Thyroid gland (tissue), 4 donors: ENCODE measurements around the gene CLDN34. TPM values are rescaled to one million over a fixed set of nuclear protein-coding genes. Genes with fewer than 3 reads are reported as not detected.

Experiments used
- DNase-seq, 2 donors: peaks; one replicate each; pipeline ENCODE4 v3.0.0-alpha.2; 2019
- H3K27ac ChIP-seq, 3 donors: fragments of 200-600 bp; sonication (generic); 1 replicate in 2 of 3; 2 replicates in 1 of 3; pipeline ENCODE4 v1.5.1; 2016 to 2019; ENCODE audit warnings: mild to moderate bottlenecking in 1 of 3, moderate library complexity in 1 of 3
- H3K27me3 ChIP-seq: fragments of 200-600 bp; sonication (generic); one replicate; pipeline ENCODE4 v1.5.1; 2019
- H3K36me3 ChIP-seq, 2 donors: fragments of 200-600 bp; sonication (generic); one replicate each; pipeline ENCODE4 v1.5.1; 2016 to 2019
- H3K4me1 ChIP-seq, 2 donors: fragments of 200-600 bp; sonication (generic); one replicate each; pipeline ENCODE4 v1.5.1; 2017 to 2019
- H3K4me3 ChIP-seq, 3 donors: fragments of 200-600 bp; sonication (generic); replicated peaks in 1 of 3; 1 replicate in 2 of 3; 2 replicates in 1 of 3; pipeline ENCODE4 v1.5.1; 2016; ENCODE audit warnings: mild to moderate bottlenecking in 1 of 3
- H3K9me3 ChIP-seq: fragments of 200-600 bp; sonication (generic); one replicate; pipeline ENCODE4 v1.5.1; 2017
- POLR2A ChIP-seq, 2 donors: fragments of 450-650 bp; IDR thresholded peaks; one replicate each; pipeline ENCODE4 v1.6.1; 2017; ENCODE audit warnings: antibody characterized with exemption in 2 of 2, mild to moderate bottlenecking in 2 of 2, moderate library complexity in 1 of 2
- WGBS, 2 donors: methylation state at CpG; one replicate each; pipeline ENCODE4 v1.1.5; 2017; 5-methylcytosine and 5-hydroxymethylcytosine counted together
- intact Hi-C: fragments of 100-400 bp; cut with DNase I; formaldehyde crosslinking; loops from one replicate; pipeline ENCODE4 v1.15.1; 2023
- total RNA-seq, 4 donors: library from RNA; depleted of rRNA; stranded (reverse); fragments of >200 nt; gene quantifications; one replicate each; pipeline ENCODE4 v1.2.3, GENCODE V29; 2016
- TF ChIP-seq, protein P1 (sequence below), 6 experiments: fragments of 200-600 bp in 3 of 6; fragments of 450-650 bp in 3 of 6; sonication (generic) in 3 of 6; IDR thresholded peaks; one replicate each; pipeline ENCODE4 v1.5.1; 2016 to 2019; ENCODE audit warnings: antibody characterized with exemption in 6 of 6, mild to moderate bottlenecking in 2 of 6, inconsistent platforms in 1 of 6, moderate library complexity in 1 of 6

Gene CLDN34
- total RNA-seq, 4 donors from 2014 or later, result 0.67 TPM; not detected in 3

DNA sequence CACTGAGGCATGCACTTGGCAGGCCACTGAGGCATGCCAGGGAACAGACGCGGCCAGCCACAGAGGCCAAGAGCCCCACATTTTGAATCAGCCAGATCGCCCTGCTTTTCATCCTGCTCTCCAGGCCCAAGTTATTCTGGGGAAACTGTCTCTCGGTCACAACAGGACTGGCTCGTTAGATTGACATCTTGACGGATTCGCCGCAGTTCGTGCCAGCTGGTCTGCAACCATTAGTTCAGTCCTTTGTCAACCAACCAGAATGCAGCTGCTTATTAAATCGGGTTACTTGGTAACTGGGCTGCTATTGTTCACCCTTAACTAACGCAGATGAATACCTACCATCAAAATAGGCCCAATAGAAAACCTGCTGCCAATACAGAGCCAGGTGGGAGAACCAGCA, 16.7 kb downstream of the CLDN34 start:
- DNase-seq, result no peak
- Histone ChIP-seq H3K9me3 (no peaks in the 10 kb centered on the region), H3K27ac (no peak overlapping the region), H3K27me3 (no peaks in the 10 kb centered on the region), H3K36me3 (no peaks in the 10 kb centered on the region), H3K4me1 (no peaks in the 10 kb centered on the region), H3K4me3 (no peak overlapping the region)
- intact Hi-C loops, result no loop called here
- WGBS, 2 donors, result 95 to 96% methylated on average over 7 to 8 of the region's 11 CpGs
- TF ChIP-seq, protein P1, sequence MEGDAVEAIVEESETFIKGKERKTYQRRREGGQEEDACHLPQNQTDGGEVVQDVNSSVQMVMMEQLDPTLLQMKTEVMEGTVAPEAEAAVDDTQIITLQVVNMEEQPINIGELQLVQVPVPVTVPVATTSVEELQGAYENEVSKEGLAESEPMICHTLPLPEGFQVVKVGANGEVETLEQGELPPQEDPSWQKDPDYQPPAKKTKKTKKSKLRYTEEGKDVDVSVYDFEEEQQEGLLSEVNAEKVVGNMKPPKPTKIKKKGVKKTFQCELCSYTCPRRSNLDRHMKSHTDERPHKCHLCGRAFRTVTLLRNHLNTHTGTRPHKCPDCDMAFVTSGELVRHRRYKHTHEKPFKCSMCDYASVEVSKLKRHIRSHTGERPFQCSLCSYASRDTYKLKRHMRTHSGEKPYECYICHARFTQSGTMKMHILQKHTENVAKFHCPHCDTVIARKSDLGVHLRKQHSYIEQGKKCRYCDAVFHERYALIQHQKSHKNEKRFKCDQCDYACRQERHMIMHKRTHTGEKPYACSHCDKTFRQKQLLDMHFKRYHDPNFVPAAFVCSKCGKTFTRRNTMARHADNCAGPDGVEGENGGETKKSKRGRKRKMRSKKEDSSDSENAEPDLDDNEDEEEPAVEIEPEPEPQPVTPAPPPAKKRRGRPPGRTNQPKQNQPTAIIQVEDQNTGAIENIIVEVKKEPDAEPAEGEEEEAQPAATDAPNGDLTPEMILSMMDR (IDR thresholded peaks at IDR 0.05), result no peak
- TF ChIP-seq POLR2A (IDR thresholded peaks at IDR 0.05), result no peak

DNA sequence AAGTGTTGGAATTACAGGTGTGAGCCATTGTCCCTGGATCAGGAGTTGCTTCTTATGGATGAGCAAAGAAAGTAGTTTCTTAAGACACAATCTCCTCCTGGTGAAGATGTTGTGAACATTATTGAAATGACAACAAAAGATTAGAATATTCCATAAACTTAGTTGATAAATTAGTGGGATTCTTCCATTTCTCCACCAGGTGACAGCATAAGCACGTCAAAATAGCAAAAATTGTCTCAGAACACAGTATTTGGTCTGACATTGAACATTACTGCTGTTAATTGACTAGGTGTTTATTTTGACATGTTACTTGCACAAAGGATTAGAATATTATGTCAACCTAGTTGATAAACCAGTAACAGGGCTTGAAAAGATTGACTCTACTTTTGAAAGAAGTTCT, 21.6 kb downstream of the CLDN34 start:
- H3K9me3 ChIP-seq, result no peaks in the 10 kb centered on the region
- no peaks in the 10 kb centered on the region for H3K4me1 ChIP-seq
- no peak for TF ChIP-seq POLR2A (IDR thresholded peaks at IDR 0.05)
- TF ChIP-seq, protein P1 (IDR thresholded peaks at IDR 0.05), result peak in 4 of 6 experiments; percentile 21 to 59 (median 44)
- no peaks in the 10 kb centered on the region for H3K27me3 ChIP-seq
- WGBS, 2 donors, result 44 to 45% methylated on average over 1 of the region's 1 CpG
- intact Hi-C loops, result no loop called here
- no peak overlapping the region for H3K4me3 ChIP-seq
- no peak overlapping the region for H3K27ac ChIP-seq
- DNase-seq, result no peak
- H3K36me3 ChIP-seq, result no peaks in the 10 kb centered on the region

DNA sequence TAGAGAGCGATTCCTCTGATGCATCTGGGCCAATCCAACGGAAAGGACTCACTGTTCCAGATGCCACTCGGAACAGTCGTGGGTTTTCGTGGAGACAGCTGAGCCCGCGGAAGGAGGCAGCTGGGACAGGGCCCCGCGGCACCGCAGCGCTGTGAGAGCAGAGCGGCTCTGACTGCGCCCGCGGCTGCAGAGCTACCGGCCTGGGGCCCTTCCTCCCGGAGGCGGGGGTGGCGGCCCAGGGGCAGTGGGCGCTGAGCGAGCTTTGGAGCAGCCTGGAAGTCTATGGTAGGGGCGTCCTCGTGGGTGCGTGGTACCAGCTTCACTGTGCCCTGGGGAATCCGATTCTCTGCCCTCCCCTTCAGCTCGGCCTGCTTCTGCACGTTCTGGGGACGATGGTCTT, 24.9 kb downstream of the CLDN34 start:
- no peak overlapping the region for H3K4me3 ChIP-seq
- no peaks in the 10 kb centered on the region for H3K9me3 ChIP-seq
- no peak overlapping the region for H3K27ac ChIP-seq
- H3K27me3 ChIP-seq, result no peaks in the 10 kb centered on the region
- WGBS, 2 donors, result 100% methylated on average over 1 to 5 of the region's 28 CpGs
- H3K4me1 ChIP-seq, result no peaks in the 10 kb centered on the region
- intact Hi-C loops, result no loop called here
- TF ChIP-seq, protein P1 (IDR thresholded peaks at IDR 0.05), result no peak
- no peak for TF ChIP-seq POLR2A (IDR thresholded peaks at IDR 0.05)
- H3K36me3 ChIP-seq, result no peaks in the 10 kb centered on the region
- no peak for DNase-seq

DNA sequence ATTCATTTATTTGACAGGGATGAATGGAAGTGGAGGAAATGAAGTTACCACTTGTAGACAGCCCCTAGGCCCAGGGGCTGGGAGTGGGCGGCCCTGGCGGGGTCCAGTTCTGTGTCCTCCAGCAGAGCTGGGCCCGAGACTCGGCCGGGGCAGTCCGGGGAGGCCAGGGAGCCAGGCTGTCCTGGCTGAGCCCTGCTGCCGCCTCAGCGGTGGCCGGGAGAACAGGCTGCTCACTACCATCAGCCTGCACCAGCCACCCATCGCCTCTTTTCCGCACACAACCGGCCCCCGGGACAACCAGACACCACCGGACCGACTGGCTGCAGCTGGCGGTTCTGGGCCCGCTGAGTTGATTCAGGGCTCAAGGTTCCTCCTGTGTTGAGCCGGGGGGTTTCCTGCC, 25.6 kb downstream of the CLDN34 start:
- H3K27ac ChIP-seq, result no peak overlapping the region
- H3K9me3 ChIP-seq, result no peaks in the 10 kb centered on the region
- H3K4me1 ChIP-seq, result no peaks in the 10 kb centered on the region
- H3K4me3 ChIP-seq, result no peak overlapping the region
- no peaks in the 10 kb centered on the region for H3K36me3 ChIP-seq
- intact Hi-C loops, result no loop called here
- H3K27me3 ChIP-seq, result no peaks in the 10 kb centered on the region
- TF ChIP-seq, protein P1 (IDR thresholded peaks at IDR 0.05), result no peak
- TF ChIP-seq POLR2A (IDR thresholded peaks at IDR 0.05), result no peak
- DNase-seq, result no peak
- 94 to 97% methylated on average over 5 to 6 of the region's 18 CpGs for WGBS, 2 donors

DNA sequence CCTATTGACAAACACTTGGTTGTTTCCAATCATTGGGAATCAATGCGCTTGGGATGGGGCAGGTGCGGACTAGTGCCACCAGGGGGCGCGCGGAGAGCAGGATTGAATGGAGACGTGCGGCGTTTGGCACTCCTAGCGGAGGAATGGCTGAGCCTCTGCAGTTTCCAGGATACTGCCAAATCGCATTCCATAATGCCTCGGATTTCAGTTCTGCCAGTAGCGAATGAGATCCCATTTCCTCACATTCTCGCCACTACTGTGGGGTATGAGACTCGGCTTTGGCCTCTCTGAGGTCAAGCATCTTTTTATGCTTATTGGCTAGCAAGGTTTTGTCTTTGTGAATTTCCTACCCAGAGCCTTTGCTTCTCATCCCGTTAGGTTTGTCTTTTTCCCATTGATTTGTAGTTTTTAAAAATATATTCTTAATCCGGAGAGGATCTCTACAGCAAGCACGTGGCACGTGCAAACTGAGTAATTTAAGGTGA, 28.7 kb downstream of the CLDN34 start:
- no peaks in the 10 kb centered on the region for H3K27me3 ChIP-seq
- 24 to 27% methylated on average over 15 to 16 of the region's 18 CpGs for WGBS, 2 donors
- no peak overlapping the region for H3K4me3 ChIP-seq
- intact Hi-C loops, result loop anchor here (5.0 kb wide), 1 partner anchor 121 kb away; no protein-coding TSS in a partner anchor
- peak; percentile 79 to 80 for DNase-seq
- no peaks in the 10 kb centered on the region for H3K4me1 ChIP-seq
- TF ChIP-seq POLR2A (IDR thresholded peaks at IDR 0.05), result no peak
- TF ChIP-seq, protein P1 (IDR thresholded peaks at IDR 0.05), result peak; percentile 75 to 99 (median 88)
- H3K27ac ChIP-seq, result no peak overlapping the region
- H3K9me3 ChIP-seq, result no peaks in the 10 kb centered on the region
- no peaks in the 10 kb centered on the region for H3K36me3 ChIP-seq
